Measurements from ENCODE around the gene ZNF669.

ZNF669 gene

GRCh38 chr1:247089616-247090375, 14.4 kb downstream of the ZNF669 start:
- Histone ChIP-seq H3K27me3 (ENCODE audit: control insufficient read depth, insufficient read depth, low read length) (no peaks in the 10 kb centered on the region), H3K9me3 (ENCODE audit: control insufficient read depth, insufficient read depth, low read depth, low read length) (peaks cover 3% of the 10 kb centered on the region; the same call in 1 of the 2 replicates), H3K27ac (ENCODE audit: low read depth, low read length) (no peak overlapping the region), H3K4me1 (ENCODE audit: control insufficient read depth, insufficient read depth, low read length) (peaks cover 11% of the 10 kb centered on the region), H3K9ac (ENCODE audit: low read length) (no peak overlapping the region), H3K4me3 (ENCODE audit: low read depth, low read length) (no peak overlapping the region), H3K36me3 (ENCODE audit: control insufficient read depth, insufficient read depth, low read length) (no peaks in the 10 kb centered on the region)

- Histone ChIP-seq H3K9me3 (ENCODE audit: control insufficient read depth, insufficient read depth, low read depth, low read length) (peaks cover 5% of the 10 kb centered on the region; the same call in 1 of the 2 replicates), H3K27me3 (ENCODE audit: control insufficient read depth, insufficient read depth, low read length) (no peaks in the 10 kb centered on the region), H3K4me3 (ENCODE audit: low read depth, low read length) (no peak overlapping the region), H3K27ac (ENCODE audit: low read depth, low read length) (no peak overlapping the region), H3K4me1 (ENCODE audit: control insufficient read depth, insufficient read depth, low read length) (peaks cover 11% of the 10 kb centered on the region), H3K36me3 (ENCODE audit: control insufficient read depth, insufficient read depth, low read length) (no peaks in the 10 kb centered on the region), H3K9ac (ENCODE audit: low read length) (no peak overlapping the region)
Observed at GRCh38 chr1:247088967-247089366, 15.2 kb downstream of the ZNF669 start.

- Histone ChIP-seq H3K27ac (ENCODE audit: low read depth, low read length) (no peak overlapping the region), H3K4me3 (ENCODE audit: low read depth, low read length) (no peak overlapping the region), H3K36me3 (ENCODE audit: control insufficient read depth, insufficient read depth, low read length) (no peaks in the 10 kb centered on the region), H3K4me1 (ENCODE audit: control insufficient read depth, insufficient read depth, low read length) (peaks cover 11% of the 10 kb centered on the region), H3K27me3 (ENCODE audit: control insufficient read depth, insufficient read depth, low read length) (no peaks in the 10 kb centered on the region), H3K9me3 (ENCODE audit: control insufficient read depth, insufficient read depth, low read depth, low read length) (peaks cover 5% of the 10 kb centered on the region; the same call in 1 of the 2 replicates), H3K9ac (ENCODE audit: low read length) (no peak overlapping the region)
Observed at GRCh38 chr1:247087256-247087655, 16.9 kb downstream of the ZNF669 start.

GRCh38 chr1:247085310-247085709, 18.8 kb downstream of the ZNF669 start:
- Histone ChIP-seq H3K9ac (ENCODE audit: low read length) (no peak overlapping the region), H3K9me3 (ENCODE audit: control insufficient read depth, insufficient read depth, low read depth, low read length) (peaks cover 5% of the 10 kb centered on the region; the same call in 1 of the 2 replicates), H3K4me3 (ENCODE audit: low read depth, low read length) (no peak overlapping the region), H3K27ac (ENCODE audit: low read depth, low read length) (no peak overlapping the region), H3K4me1 (ENCODE audit: control insufficient read depth, insufficient read depth, low read length) (peaks cover 8% of the 10 kb centered on the region), H3K27me3 (ENCODE audit: control insufficient read depth, insufficient read depth, low read length) (no peaks in the 10 kb centered on the region), H3K36me3 (ENCODE audit: control insufficient read depth, insufficient read depth, low read length) (no peaks in the 10 kb centered on the region)

GRCh38 chr1:247084771-247085170, 19.4 kb downstream of the ZNF669 start:
- H3K9me3 ChIP-seq (ENCODE audit: control insufficient read depth, insufficient read depth, low read depth, low read length), result peaks cover 5% of the 10 kb centered on the region; the same call in 1 of the 2 replicates
- no peaks in the 10 kb centered on the region for H3K27me3 ChIP-seq (ENCODE audit: control insufficient read depth, insufficient read depth, low read length)
- H3K36me3 ChIP-seq (ENCODE audit: control insufficient read depth, insufficient read depth, low read length), result no peaks in the 10 kb centered on the region
- no peak overlapping the region for H3K4me3 ChIP-seq (ENCODE audit: low read depth, low read length)
- H3K9ac ChIP-seq (ENCODE audit: low read length), result no peak overlapping the region
- no peak overlapping the region for H3K27ac ChIP-seq (ENCODE audit: low read depth, low read length)
- peaks cover 5% of the 10 kb centered on the region for H3K4me1 ChIP-seq (ENCODE audit: control insufficient read depth, insufficient read depth, low read length)

GRCh38 chr1:247079141-247079874, 24.8 kb downstream of the ZNF669 start:
- Histone ChIP-seq H3K4me3 (ENCODE audit: low read depth, low read length) (peak overlapping the region; percentile 94), H3K27me3 (ENCODE audit: control insufficient read depth, insufficient read depth, low read length) (no peaks in the 10 kb centered on the region), H3K9me3 (ENCODE audit: control insufficient read depth, insufficient read depth, low read depth, low read length) (peaks cover 24% of the 10 kb centered on the region), H3K36me3 (ENCODE audit: control insufficient read depth, insufficient read depth, low read length) (peaks cover 15% of the 10 kb centered on the region; the same call in 1 of the 2 replicates), H3K4me1 (ENCODE audit: control insufficient read depth, insufficient read depth, low read length) (no peaks in the 10 kb centered on the region), H3K9ac (ENCODE audit: low read length) (no peak overlapping the region), H3K27ac (ENCODE audit: low read depth, low read length) (no peak overlapping the region)

DNA sequence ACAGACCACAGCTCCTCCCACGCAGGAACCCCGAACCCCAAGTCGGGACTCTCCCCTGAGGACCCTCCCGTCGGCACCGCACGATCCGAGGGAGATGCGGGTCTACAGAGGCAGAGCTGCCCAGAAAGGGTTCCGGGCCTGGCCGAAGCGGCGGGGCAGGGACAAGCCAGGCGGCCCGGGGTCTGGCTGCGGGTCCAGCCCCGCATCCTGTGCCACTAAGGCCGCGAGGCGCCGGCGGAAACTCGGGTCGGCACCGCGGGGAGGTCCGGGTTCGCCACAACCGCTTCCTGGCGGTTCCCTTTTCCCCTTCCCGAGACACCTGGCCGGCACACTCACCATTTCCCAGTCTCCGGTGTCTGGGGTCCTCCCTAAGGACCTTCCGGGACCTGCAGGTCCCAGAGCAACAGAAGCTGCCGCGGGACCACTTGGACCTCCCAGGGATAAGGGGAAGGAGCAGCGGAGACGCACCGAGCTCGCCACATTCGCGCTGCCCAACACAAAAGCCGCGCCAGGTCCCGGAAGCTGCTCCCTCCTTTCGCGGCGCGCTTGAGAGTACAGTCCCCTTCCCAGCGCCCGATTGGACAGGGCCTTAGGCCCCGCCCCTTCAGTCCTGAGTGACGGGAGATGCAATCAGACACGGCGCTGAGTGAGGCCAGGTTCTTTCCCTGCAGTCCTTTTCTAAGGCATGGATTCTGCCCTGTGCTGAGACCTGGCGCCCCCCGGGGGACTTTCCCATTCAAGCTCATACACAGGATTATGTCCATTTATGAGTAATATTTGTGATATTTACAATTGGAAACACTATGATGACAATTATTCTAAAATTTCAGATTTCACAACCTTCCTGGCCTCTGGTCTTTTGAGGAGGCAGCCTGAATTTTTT, 25.7 kb downstream of the ZNF669 start, which contains the start of gene ZNF670:
ZNF670 (minus strand) TSS at position 554 of the 883 bp plus-strand sequence; CDS start at position 339, 215 bp downstream.
- peak within 1 kb of the TSS; percentile 94 for H3K4me3 ChIP-seq (ENCODE audit: low read depth, low read length)
- H3K27me3 ChIP-seq (ENCODE audit: control insufficient read depth, insufficient read depth, low read length), result no peaks in the 10 kb centered on the region
- H3K9me3 ChIP-seq (ENCODE audit: control insufficient read depth, insufficient read depth, low read depth, low read length), result peaks cover 31% of the 10 kb centered on the region

GRCh38 chr1:247077876-247078257, 26.3 kb downstream of the ZNF669 start:
- no peaks in the 10 kb centered on the region for H3K27me3 ChIP-seq (ENCODE audit: control insufficient read depth, insufficient read depth, low read length)
- H3K36me3 ChIP-seq (ENCODE audit: control insufficient read depth, insufficient read depth, low read length), result peaks cover 21% of the 10 kb centered on the region
- peak overlapping the region; percentile 79; the same call in 1 of the 2 replicates for H3K27ac ChIP-seq (ENCODE audit: low read depth, low read length)
- H3K4me3 ChIP-seq (ENCODE audit: low read depth, low read length), result peak overlapping the region; percentile 94
- peaks cover 37% of the 10 kb centered on the region for H3K9me3 ChIP-seq (ENCODE audit: control insufficient read depth, insufficient read depth, low read depth, low read length)
- peak overlapping the region; percentile 92 for H3K9ac ChIP-seq (ENCODE audit: low read length)
- H3K4me1 ChIP-seq (ENCODE audit: control insufficient read depth, insufficient read depth, low read length), result no peaks in the 10 kb centered on the region

More for the DNA sequence above, 25.7 kb downstream of the ZNF669 start, which contains the start of gene ZNF670:
- Histone ChIP-seq H3K27ac (ENCODE audit: low read depth, low read length) (peak within 1 kb of the TSS; percentile 79), H3K36me3 (ENCODE audit: control insufficient read depth, insufficient read depth, low read length) (peaks cover 18% of the 10 kb centered on the region), H3K4me1 (ENCODE audit: control insufficient read depth, insufficient read depth, low read length) (no peaks in the 10 kb centered on the region), H3K9ac (ENCODE audit: low read length) (peak within 1 kb of the TSS; percentile 92)

DNA sequence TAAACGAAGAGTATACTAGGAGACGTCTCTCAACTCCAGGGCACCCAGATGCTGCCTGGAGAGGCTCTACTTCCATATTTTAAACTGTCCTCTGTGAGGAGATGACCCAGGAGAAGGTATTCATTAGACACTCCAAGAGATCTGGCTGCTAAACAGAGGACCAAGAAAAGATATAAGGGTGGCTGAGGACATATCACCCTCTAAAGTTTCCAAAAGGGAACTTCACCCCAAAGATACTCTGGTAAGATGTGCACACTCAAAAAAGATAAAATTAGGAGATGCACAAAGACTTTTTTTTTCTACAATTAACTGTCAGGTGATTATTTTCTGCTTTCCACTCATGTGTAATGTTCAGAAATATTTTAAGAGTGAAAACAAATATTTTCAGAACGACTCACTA, 26.9 kb downstream of the ZNF669 start:
- Histone ChIP-seq H3K9me3 (ENCODE audit: control insufficient read depth, insufficient read depth, low read depth, low read length) (peaks cover 39% of the 10 kb centered on the region), H3K27me3 (ENCODE audit: control insufficient read depth, insufficient read depth, low read length) (no peaks in the 10 kb centered on the region), H3K4me1 (ENCODE audit: control insufficient read depth, insufficient read depth, low read length) (no peaks in the 10 kb centered on the region), H3K4me3 (ENCODE audit: low read depth, low read length) (peak overlapping the region; percentile 94), H3K27ac (ENCODE audit: low read depth, low read length) (no peak overlapping the region), H3K9ac (ENCODE audit: low read length) (no peak overlapping the region), H3K36me3 (ENCODE audit: control insufficient read depth, insufficient read depth, low read length) (peaks cover 21% of the 10 kb centered on the region)

DNA sequence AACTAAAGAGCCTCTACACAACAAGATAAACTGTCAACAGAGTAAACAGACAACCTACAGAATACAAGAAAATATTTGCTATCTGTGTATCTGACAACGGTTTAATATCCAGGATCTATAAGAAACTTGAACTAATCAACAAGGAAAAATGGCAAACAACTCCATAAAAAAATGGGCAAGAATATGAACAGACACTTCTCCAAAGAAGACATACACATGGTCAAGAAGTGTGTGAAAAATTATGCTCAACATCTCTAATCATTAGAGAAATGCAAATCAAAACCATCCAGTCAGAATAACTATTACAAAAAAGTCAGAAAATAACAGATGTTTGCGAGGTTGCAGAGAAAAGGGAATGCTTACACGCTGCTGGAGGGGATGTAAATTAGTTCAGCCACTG, 33.5 kb downstream of the ZNF669 start:
- H3K4me1 ChIP-seq (ENCODE audit: control insufficient read depth, insufficient read depth, low read length), result no peaks in the 10 kb centered on the region
- H3K36me3 ChIP-seq (ENCODE audit: control insufficient read depth, insufficient read depth, low read length), result peaks cover 17% of the 10 kb centered on the region
- no peak overlapping the region for H3K4me3 ChIP-seq (ENCODE audit: low read depth, low read length)
- peaks cover 76% of the 10 kb centered on the region for H3K9me3 ChIP-seq (ENCODE audit: control insufficient read depth, insufficient read depth, low read depth, low read length)
- no peaks in the 10 kb centered on the region for H3K27me3 ChIP-seq (ENCODE audit: control insufficient read depth, insufficient read depth, low read length)
- no peak overlapping the region for H3K9ac ChIP-seq (ENCODE audit: low read length)
- no peak overlapping the region for H3K27ac ChIP-seq (ENCODE audit: low read depth, low read length)

All from HUES6 (cell line).